WTC11 (cell line): ENCODE data around the gene INAFM2.

Source experiments
- CBFB ChIP-seq: sonication (generic); formaldehyde crosslinking; IDR thresholded peaks from 2 replicates; pipeline ENCODE4 v1.8.1; 2022; ENCODE audit warnings: mild to moderate bottlenecking, low read depth, missing genetic modification reagents
- CREB1 ChIP-seq: sonication (generic); formaldehyde crosslinking; IDR thresholded peaks from 2 replicates; pipeline ENCODE4 v1.8.0; 2023; ENCODE audit warnings: mild to moderate bottlenecking, missing genetic modification reagents
- SP1 ChIP-seq: sonication (generic); formaldehyde crosslinking; conservative IDR thresholded peaks from 2 replicates; pipeline ENCODE4 v1.8.1; 2022; ENCODE audit warnings: missing genetic modification reagents
- ZNF671 ChIP-seq: fragments of 250-450 bp; sonication (Bioruptor Pico); IDR thresholded peaks from 2 replicates; pipeline ENCODE4 v1.8.0; 2021; ENCODE audit warnings: mild to moderate bottlenecking
- TF ChIP-seq, protein P1 (sequence below): sonication (generic); formaldehyde crosslinking; IDR thresholded peaks from 2 replicates; pipeline ENCODE4 v1.8.1; 2023; ENCODE audit warnings: mild to moderate bottlenecking, missing genetic modification reagents
- TF ChIP-seq, protein P2 (sequence below): sonication (generic); formaldehyde crosslinking; IDR thresholded peaks from 2 replicates; pipeline ENCODE4 v1.8.1; 2023; ENCODE audit warnings: mild to moderate bottlenecking, missing genetic modification reagents, moderate library complexity
- TF ChIP-seq, protein P3 (sequence below): fragments of 200-600 bp; IDR thresholded peaks from 2 replicates; pipeline ENCODE4 v1.8.0; 2022; ENCODE audit warnings: antibody characterized with exemption
- TF ChIP-seq, protein P4 (sequence below): sonication (generic); formaldehyde crosslinking; IDR thresholded peaks from 2 replicates; pipeline ENCODE4 v1.8.0; 2022; ENCODE audit warnings: mild to moderate bottlenecking, missing genetic modification reagents
- TF ChIP-seq, protein P5 (sequence below): sonication (generic); formaldehyde crosslinking; IDR thresholded peaks from 2 replicates; pipeline ENCODE4 v1.8.1; 2023; ENCODE audit warnings: mild to moderate bottlenecking, missing genetic modification reagents, moderate library complexity

DNA sequence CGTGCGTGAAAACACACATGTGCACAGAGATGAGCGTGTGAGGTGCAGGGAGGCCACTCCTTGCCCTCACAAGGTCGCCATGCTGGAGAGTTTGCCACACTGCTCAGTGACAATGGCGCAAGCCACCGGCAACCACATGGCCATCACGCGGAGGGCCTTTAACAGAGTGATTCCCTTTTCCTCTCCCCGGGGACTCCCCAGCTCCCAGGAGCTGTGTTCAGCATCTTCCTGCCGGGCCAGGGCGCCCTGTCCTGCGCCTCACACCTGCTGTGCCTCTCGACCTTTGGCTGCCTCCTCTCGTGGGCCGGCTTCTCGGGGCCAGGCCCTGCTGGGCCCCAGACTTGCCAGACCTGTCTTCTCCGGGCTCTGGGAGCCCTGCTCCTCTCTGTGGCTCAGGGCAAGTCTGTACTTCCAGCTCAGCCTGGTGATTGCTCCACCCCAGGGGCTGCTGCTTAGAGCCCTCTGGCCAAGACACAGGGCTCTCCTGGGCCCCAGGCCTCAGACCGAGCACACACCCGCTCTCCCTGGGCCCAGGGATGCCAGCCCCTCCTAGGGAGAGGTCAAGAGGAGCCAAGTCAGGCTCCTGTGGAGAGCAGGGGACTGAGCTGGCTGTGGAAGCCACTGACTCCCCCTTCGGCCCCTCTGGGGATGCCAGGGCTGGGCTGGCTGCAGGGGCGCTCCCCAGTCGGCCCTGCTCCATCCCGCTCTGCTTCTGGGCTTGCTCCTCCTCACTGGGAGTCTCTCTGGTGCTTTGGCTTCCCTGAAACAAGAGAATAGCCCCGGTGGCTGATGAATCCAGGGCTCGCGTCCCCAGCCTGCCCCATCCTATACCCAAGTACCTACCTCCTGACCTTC is 11.7 kb downstream of the INAFM2 start:
- TF ChIP-seq, protein P1, sequence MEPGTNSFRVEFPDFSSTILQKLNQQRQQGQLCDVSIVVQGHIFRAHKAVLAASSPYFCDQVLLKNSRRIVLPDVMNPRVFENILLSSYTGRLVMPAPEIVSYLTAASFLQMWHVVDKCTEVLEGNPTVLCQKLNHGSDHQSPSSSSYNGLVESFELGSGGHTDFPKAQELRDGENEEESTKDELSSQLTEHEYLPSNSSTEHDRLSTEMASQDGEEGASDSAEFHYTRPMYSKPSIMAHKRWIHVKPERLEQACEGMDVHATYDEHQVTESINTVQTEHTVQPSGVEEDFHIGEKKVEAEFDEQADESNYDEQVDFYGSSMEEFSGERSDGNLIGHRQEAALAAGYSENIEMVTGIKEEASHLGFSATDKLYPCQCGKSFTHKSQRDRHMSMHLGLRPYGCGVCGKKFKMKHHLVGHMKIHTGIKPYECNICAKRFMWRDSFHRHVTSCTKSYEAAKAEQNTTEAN: no peak
- TF ChIP-seq, protein P2, sequence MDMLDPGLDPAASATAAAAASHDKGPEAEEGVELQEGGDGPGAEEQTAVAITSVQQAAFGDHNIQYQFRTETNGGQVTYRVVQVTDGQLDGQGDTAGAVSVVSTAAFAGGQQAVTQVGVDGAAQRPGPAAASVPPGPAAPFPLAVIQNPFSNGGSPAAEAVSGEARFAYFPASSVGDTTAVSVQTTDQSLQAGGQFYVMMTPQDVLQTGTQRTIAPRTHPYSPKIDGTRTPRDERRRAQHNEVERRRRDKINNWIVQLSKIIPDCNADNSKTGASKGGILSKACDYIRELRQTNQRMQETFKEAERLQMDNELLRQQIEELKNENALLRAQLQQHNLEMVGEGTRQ (CRISPR knock-in tag): no peak
- no peak for TF ChIP-seq SP1 (CRISPR knock-in tag)
- TF ChIP-seq, protein P3, sequence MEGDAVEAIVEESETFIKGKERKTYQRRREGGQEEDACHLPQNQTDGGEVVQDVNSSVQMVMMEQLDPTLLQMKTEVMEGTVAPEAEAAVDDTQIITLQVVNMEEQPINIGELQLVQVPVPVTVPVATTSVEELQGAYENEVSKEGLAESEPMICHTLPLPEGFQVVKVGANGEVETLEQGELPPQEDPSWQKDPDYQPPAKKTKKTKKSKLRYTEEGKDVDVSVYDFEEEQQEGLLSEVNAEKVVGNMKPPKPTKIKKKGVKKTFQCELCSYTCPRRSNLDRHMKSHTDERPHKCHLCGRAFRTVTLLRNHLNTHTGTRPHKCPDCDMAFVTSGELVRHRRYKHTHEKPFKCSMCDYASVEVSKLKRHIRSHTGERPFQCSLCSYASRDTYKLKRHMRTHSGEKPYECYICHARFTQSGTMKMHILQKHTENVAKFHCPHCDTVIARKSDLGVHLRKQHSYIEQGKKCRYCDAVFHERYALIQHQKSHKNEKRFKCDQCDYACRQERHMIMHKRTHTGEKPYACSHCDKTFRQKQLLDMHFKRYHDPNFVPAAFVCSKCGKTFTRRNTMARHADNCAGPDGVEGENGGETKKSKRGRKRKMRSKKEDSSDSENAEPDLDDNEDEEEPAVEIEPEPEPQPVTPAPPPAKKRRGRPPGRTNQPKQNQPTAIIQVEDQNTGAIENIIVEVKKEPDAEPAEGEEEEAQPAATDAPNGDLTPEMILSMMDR: no peak
- TF ChIP-seq, protein P4, sequence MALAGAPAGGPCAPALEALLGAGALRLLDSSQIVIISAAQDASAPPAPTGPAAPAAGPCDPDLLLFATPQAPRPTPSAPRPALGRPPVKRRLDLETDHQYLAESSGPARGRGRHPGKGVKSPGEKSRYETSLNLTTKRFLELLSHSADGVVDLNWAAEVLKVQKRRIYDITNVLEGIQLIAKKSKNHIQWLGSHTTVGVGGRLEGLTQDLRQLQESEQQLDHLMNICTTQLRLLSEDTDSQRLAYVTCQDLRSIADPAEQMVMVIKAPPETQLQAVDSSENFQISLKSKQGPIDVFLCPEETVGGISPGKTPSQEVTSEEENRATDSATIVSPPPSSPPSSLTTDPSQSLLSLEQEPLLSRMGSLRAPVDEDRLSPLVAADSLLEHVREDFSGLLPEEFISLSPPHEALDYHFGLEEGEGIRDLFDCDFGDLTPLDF (CRISPR knock-in tag): no peak
- TF ChIP-seq CREB1 (CRISPR knock-in tag): no peak
- TF ChIP-seq ZNF671 (CRISPR knock-in tag): no peak
- TF ChIP-seq, protein P5, sequence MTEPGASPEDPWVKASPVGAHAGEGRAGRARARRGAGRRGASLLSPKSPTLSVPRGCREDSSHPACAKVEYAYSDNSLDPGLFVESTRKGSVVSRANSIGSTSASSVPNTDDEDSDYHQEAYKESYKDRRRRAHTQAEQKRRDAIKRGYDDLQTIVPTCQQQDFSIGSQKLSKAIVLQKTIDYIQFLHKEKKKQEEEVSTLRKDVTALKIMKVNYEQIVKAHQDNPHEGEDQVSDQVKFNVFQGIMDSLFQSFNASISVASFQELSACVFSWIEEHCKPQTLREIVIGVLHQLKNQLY (CRISPR knock-in tag): no peak
- TF ChIP-seq CBFB (CRISPR knock-in tag): no peak
